ENCODE data around the gene SENP8.
"Not testable (repeated sequence)": the region's sequence is repeated elsewhere in the genome, so short reads cannot be mapped to it uniquely, and the experiment has no call there.

Gene SENP8

GRCh38 chr15:72156928-72157327 is 38.7 kb downstream of the SENP8 start:
- DNase-seq, result no peak

GRCh38 chr15:72160696-72161245 is 42.6 kb downstream of the SENP8 start:
- DNase-seq, result no peak

- DNase-seq, result no peak
Observed at GRCh38 chr15:72161361-72162132, 43.3 kb downstream of the SENP8 start.

- DNase-seq, result no peak
Observed at GRCh38 chr15:72162569-72162968, 44.4 kb downstream of the SENP8 start.

- DNase-seq, result no peak
Observed at GRCh38 chr15:72163719-72164118, 45.5 kb downstream of the SENP8 start.

- no peak for DNase-seq
Observed at GRCh38 chr15:72166716-72167417, 48.7 kb downstream of the SENP8 start.

- no peak for DNase-seq
Observed at GRCh38 chr15:72167445-72167844, 49.2 kb downstream of the SENP8 start.

- no peak for DNase-seq
Observed at GRCh38 chr15:72168131-72168807, 50.1 kb downstream of the SENP8 start.

- no peak for DNase-seq
Observed at GRCh38 chr15:72168808-72169190, 50.6 kb downstream of the SENP8 start.

- DNase-seq, result no peak
Observed at GRCh38 chr15:72169236-72169920, 51.2 kb downstream of the SENP8 start.

- no peak for DNase-seq
Observed at GRCh38 chr15:72169921-72170611, 51.9 kb downstream of the SENP8 start.

GRCh38 chr15:72170691-72171090 is 52.5 kb downstream of the SENP8 start:
- DNase-seq, result no peak

- DNase-seq, result not testable (repeated sequence)
Observed at GRCh38 chr15:72171978-72172377, 53.8 kb downstream of the SENP8 start.

GRCh38 chr15:72172796-72173195 is 54.6 kb downstream of the SENP8 start:
- no peak for DNase-seq

- no peak for DNase-seq
Observed at GRCh38 chr15:72173401-72173800, 55.2 kb downstream of the SENP8 start.

GRCh38 chr15:72173864-72174550 is 55.8 kb downstream of the SENP8 start:
- no peak for DNase-seq

GRCh38 chr15:72174551-72175165 is 56.5 kb downstream of the SENP8 start:
- DNase-seq, result no peak

GRCh38 chr15:72175186-72176044 is 57.2 kb downstream of the SENP8 start:
- DNase-seq, result no peak

- no peak for DNase-seq
Observed at GRCh38 chr15:72176159-72176558, 58.0 kb downstream of the SENP8 start.

- no peak for DNase-seq
Observed at GRCh38 chr15:72176743-72177142, 58.5 kb downstream of the SENP8 start.

Data from NCI-H1694 (cell line).